TTC549 (cell line): ENCODE results near the gene UBXN10.

ENCODE experiments used
- FAIRE-seq: peaks from 2 replicates; lab custom pipeline; 2012; peaks lifted over from hg19 to GRCh38; lab: Jason Lieb, UNC

The UBXN10 gene, protein sequence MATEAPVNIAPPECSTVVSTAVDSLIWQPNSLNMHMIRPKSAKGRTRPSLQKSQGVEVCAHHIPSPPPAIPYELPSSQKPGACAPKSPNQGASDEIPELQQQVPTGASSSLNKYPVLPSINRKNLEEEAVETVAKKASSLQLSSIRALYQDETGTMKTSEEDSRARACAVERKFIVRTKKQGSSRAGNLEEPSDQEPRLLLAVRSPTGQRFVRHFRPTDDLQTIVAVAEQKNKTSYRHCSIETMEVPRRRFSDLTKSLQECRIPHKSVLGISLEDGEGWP

DNA sequence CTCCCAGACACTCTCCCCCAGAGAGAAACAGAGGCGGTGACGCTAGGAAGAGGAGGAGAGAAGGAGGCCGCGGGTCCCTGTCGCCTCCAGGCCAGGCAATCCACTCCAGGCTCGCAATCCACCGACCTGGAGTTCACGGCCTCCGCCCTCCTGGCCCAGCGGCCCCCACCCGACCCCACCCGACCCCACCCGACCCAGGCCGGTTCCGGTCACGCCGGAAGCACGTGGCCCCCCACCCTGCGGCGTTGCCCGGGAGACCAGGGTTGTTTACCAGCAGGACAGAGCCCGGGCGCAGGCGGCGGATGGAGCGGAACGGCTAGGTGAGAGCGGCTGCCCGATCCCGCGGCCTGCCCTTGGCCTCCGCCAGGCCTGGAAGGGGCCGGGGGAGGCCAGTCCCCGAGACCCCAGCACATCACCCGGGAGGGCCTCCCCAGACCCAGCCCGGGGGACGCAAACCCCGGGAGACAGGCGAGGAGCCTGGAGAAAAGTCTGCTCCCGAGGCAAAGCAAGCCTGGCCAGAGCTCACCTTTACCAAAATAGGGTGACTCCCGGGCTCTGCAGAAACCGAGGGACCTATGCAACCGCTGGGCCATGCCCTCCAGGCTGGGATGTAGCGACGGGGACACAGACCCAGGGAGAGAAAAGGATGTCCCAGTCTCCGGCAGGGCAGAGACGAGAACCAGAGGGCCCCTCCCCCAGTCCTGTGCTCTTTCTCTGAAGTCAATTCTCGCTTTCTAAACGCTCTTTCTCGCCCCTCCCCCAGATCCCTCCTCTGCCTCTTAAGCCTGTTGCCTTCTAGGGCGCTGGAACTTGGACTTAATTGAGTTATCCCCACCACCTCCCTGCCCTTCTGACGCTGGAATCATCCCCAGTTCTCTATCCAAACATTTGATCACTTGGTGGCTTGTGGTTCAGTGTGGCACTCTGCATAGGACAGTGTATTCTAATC, at the start of gene UBXN10, which contains the start of gene PLA2G2C:
TSS of gene UBXN10 (plus strand) at position 263 of the 949 bp plus-strand sequence. CDS start 4,466 bp downstream, outside the sequence.
TSS of gene PLA2G2C (minus strand) at position 685 of the 949 bp plus-strand sequence. CDS start 9,155 bp downstream, outside the sequence.
- FAIRE-seq = no peak

DNA sequence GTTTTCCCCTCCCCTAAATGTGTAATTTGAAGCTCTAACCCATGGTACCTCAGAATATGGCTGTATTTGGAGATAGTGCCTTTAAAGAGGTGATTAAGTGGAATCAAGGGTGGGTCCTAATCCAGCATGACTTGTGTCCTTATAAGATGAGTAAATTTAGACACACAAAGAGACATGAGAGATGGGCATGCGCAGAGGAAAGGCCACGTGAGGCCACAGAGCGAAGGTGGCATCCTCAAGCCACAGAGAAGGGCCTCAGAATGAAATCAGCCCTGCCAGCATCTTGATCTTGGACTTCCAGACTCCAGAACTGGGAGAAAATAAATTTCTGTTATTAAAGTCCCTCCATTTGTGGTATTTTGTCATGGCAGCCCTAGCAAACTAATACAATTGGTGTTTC, 49.6 kb upstream of the UBXN10 start:
- FAIRE-seq = no peak

GRCh38 chr1:20137055-20137454, 48.8 kb upstream of the UBXN10 start:
- FAIRE-seq = no peak

GRCh38 chr1:20137604-20138003, 48.3 kb upstream of the UBXN10 start:
- FAIRE-seq = no peak

DNA sequence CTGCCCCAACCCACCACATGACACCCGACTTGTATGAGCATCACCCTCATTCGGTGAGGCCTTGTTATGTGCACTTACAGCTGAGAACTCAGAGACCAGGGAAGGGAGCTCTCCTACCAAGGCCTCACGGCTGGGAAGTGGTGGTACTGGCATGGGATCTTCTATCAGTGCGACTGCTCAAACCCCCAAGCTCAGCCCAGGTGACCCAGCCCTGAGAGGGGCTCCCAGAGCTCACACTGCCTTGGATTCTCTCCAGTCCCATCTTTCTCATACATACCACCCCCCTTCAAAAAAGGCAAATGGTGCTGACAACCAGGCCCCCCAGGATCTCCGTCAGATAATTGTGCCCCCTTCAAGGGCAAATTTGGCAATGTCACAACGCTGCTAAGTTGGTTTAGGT, 47.5 kb upstream of the UBXN10 start:
- FAIRE-seq = no peak

- no peak for FAIRE-seq
Measured at GRCh38 chr1:20138961-20139550, 46.8 kb upstream of the UBXN10 start, which contains the start of gene PLA2G2F. Gene PLA2G2F, plus strand, starts transcription at chr1:20139323. Its CDS starts 105 bp downstream, at chr1:20139428.

- FAIRE-seq = no peak
Measured at GRCh38 chr1:20139776-20140612, 45.9 kb upstream of the UBXN10 start.

DNA sequence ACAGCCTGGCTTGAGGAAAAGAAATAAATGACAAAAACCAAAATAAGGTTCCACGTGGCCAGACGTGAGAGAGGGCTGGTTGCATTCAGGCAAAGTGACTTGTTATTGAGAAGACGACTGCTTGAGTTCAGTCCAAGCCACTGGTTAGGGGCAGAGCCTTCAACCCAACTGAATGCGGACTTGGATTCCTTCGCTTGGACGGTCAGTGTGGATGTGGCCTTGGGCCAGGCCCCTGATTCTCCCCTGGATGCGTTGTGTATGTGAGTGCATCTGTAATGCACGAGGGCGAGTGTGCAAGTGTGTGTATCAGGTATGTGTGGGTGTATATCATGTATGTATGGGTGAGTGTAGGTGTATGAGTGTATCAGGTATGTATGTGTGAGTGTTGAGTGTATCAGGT, 44.9 kb upstream of the UBXN10 start:
- no peak for FAIRE-seq

DNA sequence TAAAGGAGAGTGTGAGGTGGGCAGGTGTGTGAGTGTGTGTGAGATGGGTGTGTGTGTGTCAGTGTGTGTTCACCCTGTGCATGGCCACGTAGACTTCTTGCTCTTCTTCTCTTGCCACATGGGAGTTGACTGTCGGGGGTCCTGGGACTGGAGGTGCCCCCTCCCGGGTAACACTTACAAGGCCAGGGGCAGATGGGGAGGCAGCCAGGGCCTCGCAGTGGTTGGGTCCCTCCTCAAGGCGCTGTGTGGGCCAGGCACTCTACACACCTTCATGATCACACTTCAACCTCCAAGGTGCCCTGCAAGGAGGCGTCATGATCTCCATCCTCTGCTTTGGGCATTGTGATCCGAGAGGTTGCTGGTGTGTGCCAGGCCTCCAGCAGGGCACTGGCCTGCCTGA, 44.4 kb upstream of the UBXN10 start:
- no peak for FAIRE-seq

GRCh38 chr1:20142001-20142710, 43.7 kb upstream of the UBXN10 start:
- FAIRE-seq = no peak

- no peak for FAIRE-seq
Measured at GRCh38 chr1:20143318-20143717, 42.6 kb upstream of the UBXN10 start.

DNA sequence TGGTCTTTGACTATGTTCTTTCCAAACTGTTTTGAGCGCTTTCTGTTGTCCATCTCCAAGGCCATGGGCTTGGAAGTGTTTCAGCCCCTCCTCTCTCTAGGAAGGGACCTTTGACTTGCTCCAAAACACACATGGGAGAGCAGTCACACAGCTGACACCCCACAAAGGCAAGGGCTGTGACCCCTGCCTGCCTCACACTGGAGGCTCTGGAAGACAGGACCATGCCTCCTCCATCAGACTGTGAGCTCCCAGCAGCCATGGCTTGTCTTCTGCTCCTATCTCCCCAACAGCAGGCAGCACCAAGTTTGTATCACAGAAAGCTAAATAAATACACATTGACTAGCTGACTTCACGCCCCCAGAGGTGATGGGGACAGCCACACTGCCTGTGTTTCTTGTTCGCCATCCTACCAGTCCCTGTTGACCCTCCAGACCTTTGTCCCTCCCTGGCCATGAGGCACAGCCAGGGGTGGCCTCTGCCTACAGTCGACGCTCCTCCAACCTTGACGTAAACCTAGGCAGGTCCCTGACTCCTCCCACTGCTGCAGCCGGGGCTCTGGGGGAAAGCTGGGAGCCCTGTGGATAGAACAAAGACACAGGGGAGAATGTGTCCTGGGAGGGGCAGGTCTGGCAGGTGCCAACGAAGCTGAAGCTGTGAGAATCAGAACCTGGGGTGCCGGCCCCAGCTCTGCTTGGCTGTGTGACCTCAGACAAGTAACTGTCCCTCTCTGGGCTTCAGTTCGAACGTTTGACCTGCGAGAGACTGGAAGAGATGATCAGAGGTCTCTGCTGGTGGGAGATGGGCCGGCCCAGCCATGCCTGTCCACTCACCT, 41.9 kb upstream of the UBXN10 start:
- no peak for FAIRE-seq

DNA sequence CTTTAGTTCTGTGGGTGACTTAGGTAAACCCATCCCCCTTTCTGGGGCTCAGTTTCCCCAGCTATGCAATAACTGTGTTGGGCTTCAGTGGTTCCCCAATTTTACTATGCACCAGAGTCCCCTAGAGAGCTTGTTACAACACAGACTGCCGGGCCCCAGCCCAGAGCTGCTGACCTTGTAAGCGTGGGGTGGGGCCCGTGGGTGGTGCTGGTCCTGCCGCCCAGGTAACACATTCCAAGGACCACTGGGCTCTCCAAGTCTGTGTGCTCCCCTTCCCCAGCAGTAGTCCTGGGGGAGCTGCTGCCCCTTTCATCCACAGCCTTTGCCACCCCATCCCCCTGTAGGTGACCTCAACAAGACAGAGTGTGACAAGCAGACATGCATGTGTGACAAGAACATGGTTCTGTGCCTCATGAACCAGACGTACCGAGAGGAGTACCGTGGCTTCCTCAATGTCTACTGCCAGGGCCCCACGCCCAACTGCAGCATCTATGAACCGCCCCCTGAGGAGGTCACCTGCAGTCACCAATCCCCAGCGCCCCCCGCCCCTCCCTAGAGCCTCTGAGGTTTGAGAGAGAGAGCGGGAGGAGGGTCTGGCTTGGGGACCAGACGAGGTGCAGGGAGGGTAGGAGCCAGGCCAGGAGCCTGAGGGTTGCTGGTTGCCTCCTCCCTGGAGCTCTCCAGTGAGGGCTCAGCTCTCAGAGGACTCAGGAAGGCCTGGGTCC, 37.9 kb upstream of the UBXN10 start:
- FAIRE-seq = no peak

GRCh38 chr1:20148571-20149500, 37.1 kb upstream of the UBXN10 start:
- FAIRE-seq = no peak

- FAIRE-seq = no peak
Measured at GRCh38 chr1:20149601-20150325, 36.1 kb upstream of the UBXN10 start.

DNA sequence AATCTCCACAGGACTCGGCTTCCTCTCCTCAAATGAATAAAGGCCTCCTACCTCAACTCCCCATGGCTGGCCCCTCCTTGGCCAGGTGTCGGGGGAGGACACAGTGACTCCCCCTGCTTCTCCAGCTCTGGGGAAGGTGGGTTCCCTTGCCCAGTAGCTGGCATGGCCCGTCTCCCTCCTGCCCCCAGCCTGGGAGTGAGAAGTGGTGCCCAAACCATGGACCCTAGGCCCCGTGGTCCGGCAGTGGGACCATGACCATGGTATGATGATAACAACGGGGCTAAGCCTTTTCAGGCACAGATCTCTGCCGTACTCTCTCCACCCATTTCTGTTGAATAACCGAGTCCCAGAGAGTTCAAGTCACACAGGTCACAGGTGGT, 35.6 kb upstream of the UBXN10 start:
- FAIRE-seq = no peak

- FAIRE-seq = no peak
Measured at GRCh38 chr1:20150969-20151368, 34.9 kb upstream of the UBXN10 start.
